B cell (primary cell): ENCODE results near the gene WWTR1. TPM values are rescaled to one million over a fixed set of nuclear protein-coding genes. Genes with fewer than 3 reads are reported as not detected.

Experiments used
- ATAC-seq: fragments of 200-7000 bp; cut with Tn5 transposase; one replicate; pipeline ENCODE4 v1.10.0; 2021; ENCODE audit warnings: low read depth, mild to moderate bottlenecking, moderate number of reproducible peaks, moderate library complexity
- CTCF ChIA-PET: fragments of 350-600 bp; sonication (Branson Sonifier 250); formaldehyde crosslinking; loops from one replicate; lab custom pipeline; 2021; ENCODE audit warnings: antibody characterized with exemption, inconsistent platforms; lab: Charles Lee
- POLR2A ChIA-PET: fragments of 350-600 bp; sonication (Branson Sonifier 250); formaldehyde crosslinking; loops from one replicate; lab custom pipeline; 2021; ENCODE audit warnings: antibody characterized with exemption; lab: Charles Lee
- DNase-seq: peaks from one replicate; pipeline ENCODE4 v3.0.0; 2013
- H2AFZ ChIP-seq: 2 replicates; pipeline ENCODE4 v1.6.1; 2012; ENCODE audit warnings: mild to moderate bottlenecking, low read depth, low read length; ENCODE audit not compliant: insufficient read depth, poor library complexity, severe bottlenecking
- H3K27ac ChIP-seq, 2 donors: 1 replicate in 1 of 2; 2 replicates in 1 of 2; pipeline ENCODE4 v1.5.1; 2012 to 2013; ENCODE audit warnings: low read length in 2 of 2, mild to moderate bottlenecking in 2 of 2, moderate library complexity in 1 of 2
- H3K27me3 ChIP-seq, 4 experiments: fragments of 200-600 bp in 1 of 4; sonication (generic) in 1 of 4; replicated peaks in 1 of 4; 1 replicate in 2 of 4; 2 replicates in 2 of 4; pipeline versions ENCODE4 v1.6.1 to v1.7.0; 2013 to 2016; ENCODE audit warnings: low read length in 3 of 4, mild to moderate bottlenecking in 2 of 4, mixed read lengths in 1 of 4, moderate library complexity in 1 of 4; ENCODE audit not compliant: insufficient read depth in 4 of 4, control insufficient read depth in 3 of 4; ENCODE audit errors: control extremely low read depth in 1 of 4
- H3K36me3 ChIP-seq, 2 experiments: replicated peaks in 1 of 2; 1 replicate in 1 of 2; 2 replicates in 1 of 2; pipeline versions ENCODE4 v1.6.1 to v1.7.1; 2013; ENCODE audit warnings: low read length in 1 of 2; ENCODE audit not compliant: insufficient read depth in 2 of 2, control insufficient read depth in 1 of 2; ENCODE audit errors: control extremely low read depth in 1 of 2, extremely low read depth in 1 of 2
- H3K4me1 ChIP-seq, 2 donors: fragments of 200-600 bp in 1 of 2; sonication (generic) in 1 of 2; 1 replicate in 1 of 2; 2 replicates in 1 of 2; pipeline versions ENCODE4 v1.5.1 to v1.6.1; 2013 to 2017; ENCODE audit warnings: low read length in 2 of 2; ENCODE audit not compliant: control insufficient read depth in 2 of 2, insufficient read depth in 2 of 2
- H3K4me2 ChIP-seq: replicated peaks from 2 replicates; pipeline ENCODE3; 2012; ENCODE audit warnings: mild to moderate bottlenecking, low read depth, low read length; ENCODE audit not compliant: poor library complexity, severe bottlenecking
- H3K4me3 ChIP-seq, 5 experiments: fragments of 200-600 bp in 1 of 5; sonication (generic) in 1 of 5; 1 replicate in 3 of 5; 2 replicates in 2 of 5; pipeline versions ENCODE4 v1.5.1 to v1.7.0; 2011 to 2016; ENCODE audit warnings: low read length in 4 of 5, mild to moderate bottlenecking in 4 of 5, low read depth in 2 of 5, control low read depth in 1 of 5, moderate library complexity in 1 of 5; ENCODE audit not compliant: insufficient read depth in 1 of 5; ENCODE audit errors: control extremely low read depth in 1 of 5, extremely low read depth in 1 of 5
- H3K79me2 ChIP-seq: fragments of 200-600 bp; sonication (generic); one replicate; pipeline ENCODE4 v1.6.0; 2016; ENCODE audit warnings: low read length; ENCODE audit not compliant: control insufficient read depth, insufficient read depth
- H3K9ac ChIP-seq: fragments of 200-600 bp; sonication (generic); 2 replicates; pipeline ENCODE4 v1.6.1; 2017; ENCODE audit warnings: mild to moderate bottlenecking, low read length, moderate library complexity
- H3K9me3 ChIP-seq, 3 donors: one replicate each; pipeline versions ENCODE4 v1.6.1 to v1.7.1; 2013; ENCODE audit warnings: low read length in 2 of 3; ENCODE audit not compliant: control insufficient read depth in 2 of 3, insufficient read depth in 1 of 3; ENCODE audit errors: control extremely low read depth in 1 of 3
- H4K20me1 ChIP-seq: 2 replicates; pipeline ENCODE4 v1.6.0; 2012; ENCODE audit warnings: mild to moderate bottlenecking, low read length; ENCODE audit not compliant: insufficient read depth, control insufficient read depth, poor library complexity, severe bottlenecking
- H3K27ac Mint-ChIP-seq: one replicate; pipeline ENCODE4 v1.8.0; 2021; ENCODE audit warnings: mixed read lengths
- H3K27me3 Mint-ChIP-seq: one replicate; pipeline ENCODE4 v1.8.0; 2021; ENCODE audit warnings: mixed read lengths
- H3K4me1 Mint-ChIP-seq: one replicate; pipeline ENCODE4 v1.8.0; 2021; ENCODE audit warnings: mixed read lengths
- H3K4me3 Mint-ChIP-seq: one replicate; pipeline ENCODE4 v1.8.0; 2021; ENCODE audit warnings: mixed read lengths
- H3K9me3 Mint-ChIP-seq: one replicate; pipeline ENCODE4 v1.8.0; 2022; ENCODE audit warnings: mixed read lengths; ENCODE audit not compliant: insufficient read depth
- CTCF ChIP-seq: fragments of 200-600 bp; IDR thresholded peaks from one replicate; pipeline ENCODE4 v1.8.0; 2022; ENCODE audit warnings: antibody characterized with exemption, mild to moderate bottlenecking
- EZH2 ChIP-seq: IDR thresholded peaks from 2 replicates; pipeline ENCODE4 v1.6.1; 2012; ENCODE audit warnings: borderline replicate concordance, low read depth, mild to moderate bottlenecking, moderate library complexity, low read length; ENCODE audit not compliant: insufficient read depth, poor library complexity, severe bottlenecking
- WGBS: methylation state at CpG from one replicate; pipeline ENCODE4 v1.1.5; 2013; ENCODE audit warnings: missing lambda C conversion rate; ENCODE audit not compliant: insufficient coverage; 5-methylcytosine and 5-hydroxymethylcytosine counted together
- intact Hi-C: fragments of 100-400 bp; cut with micrococcal nuclease; formaldehyde crosslinking; loops from one replicate; pipeline ENCODE4 v1.10.0; 2022
- polyA plus RNA-seq: library from polyadenylated mRNA; depleted of rRNA; stranded (reverse); fragments of >200 nt; gene quantifications from 2 replicates; pipeline ENCODE4 v1.2.3, GENCODE V29; 2012
- total RNA-seq, 2 donors: library from RNA; stranded (reverse); fragments of 120-200 nt in 1 of 2; gene quantifications; 1 replicate in 1 of 2; 2 replicates in 1 of 2; pipeline versions ENCODE4 v1.2.3 to v1.2.4, GENCODE V29; 2013 to 2022

Gene WWTR1
- total and polyA plus RNA-seq, 2 donors (not counting 1 experiment from before 2014, with no cell fraction given) = 0.79 to 2.3 TPM

GRCh38 chr3:149638228-149639092 is 19.4 kb downstream of the WWTR1 start:
- no peak overlapping the region for H3K4me3 Mint-ChIP-seq
- no peak overlapping the region for H3K27ac Mint-ChIP-seq
- CTCF ChIA-PET = no interaction called here
- TF ChIP-seq EZH2 = no peak
- no peak for TF ChIP-seq CTCF
- H3K4me3 ChIP-seq = no peak overlapping the region
- H3K36me3 ChIP-seq = no peaks in the 10 kb centered on the region
- no peak overlapping the region for H3K9ac ChIP-seq
- no peaks in the 10 kb centered on the region for H4K20me1 ChIP-seq
- no peaks in the 10 kb centered on the region for H3K9me3 Mint-ChIP-seq
- intact Hi-C loops = no loop called here
- no peak for ATAC-seq
- H3K27ac ChIP-seq = no peak overlapping the region
- DNase-seq = no peak
- no peaks in the 10 kb centered on the region for H3K27me3 ChIP-seq
- no peak overlapping the region for H2AFZ ChIP-seq
- H3K9me3 ChIP-seq = no peaks in the 10 kb centered on the region
- POLR2A ChIA-PET = no interaction called here
- WGBS = 93% methylated on average over 8 of the region's 15 CpGs
- H3K4me1 Mint-ChIP-seq = no peaks in the 10 kb centered on the region
- no peak overlapping the region for H3K4me2 ChIP-seq
- no peaks in the 10 kb centered on the region for H3K4me1 ChIP-seq
- H3K79me2 ChIP-seq = no peaks in the 10 kb centered on the region
- peaks cover 23% of the 10 kb centered on the region for H3K27me3 Mint-ChIP-seq

- no peaks in the 10 kb centered on the region for H3K4me1 Mint-ChIP-seq
- peaks cover 34% of the 10 kb centered on the region for H3K27me3 Mint-ChIP-seq
- ChIA-PET POLR2A (no interaction called here), CTCF (no interaction called here)
- no peak overlapping the region for H3K4me2 ChIP-seq
- intact Hi-C loops = no loop called here
- H3K9me3 Mint-ChIP-seq = no peaks in the 10 kb centered on the region
- 80% methylated on average over 3 of the region's 4 CpGs for WGBS
- no peak for ATAC-seq
- DNase-seq = no peak
- no peak overlapping the region for H3K27ac Mint-ChIP-seq
- no peak overlapping the region for H3K4me3 Mint-ChIP-seq
- H3K27ac ChIP-seq = no peak overlapping the region
- H3K9ac ChIP-seq = no peak overlapping the region
- H2AFZ ChIP-seq = no peak overlapping the region
- no peaks in the 10 kb centered on the region for H4K20me1 ChIP-seq
- peaks cover 0 to 2% (median 0%) of the 10 kb centered on the region in 4 experiments for H3K27me3 ChIP-seq
- no peak overlapping the region for H3K4me3 ChIP-seq
- H3K9me3 ChIP-seq = no peaks in the 10 kb centered on the region
- no peaks in the 10 kb centered on the region for H3K4me1 ChIP-seq
- TF ChIP-seq EZH2 (no peak), CTCF (no peak)
- no peaks in the 10 kb centered on the region for H3K79me2 ChIP-seq
- no peaks in the 10 kb centered on the region for H3K36me3 ChIP-seq
These were observed 22.4 kb downstream of the WWTR1 start for GRCh38 chr3:149635396-149635795.
